ENCODE results near the gene REEP3.

DNA sequence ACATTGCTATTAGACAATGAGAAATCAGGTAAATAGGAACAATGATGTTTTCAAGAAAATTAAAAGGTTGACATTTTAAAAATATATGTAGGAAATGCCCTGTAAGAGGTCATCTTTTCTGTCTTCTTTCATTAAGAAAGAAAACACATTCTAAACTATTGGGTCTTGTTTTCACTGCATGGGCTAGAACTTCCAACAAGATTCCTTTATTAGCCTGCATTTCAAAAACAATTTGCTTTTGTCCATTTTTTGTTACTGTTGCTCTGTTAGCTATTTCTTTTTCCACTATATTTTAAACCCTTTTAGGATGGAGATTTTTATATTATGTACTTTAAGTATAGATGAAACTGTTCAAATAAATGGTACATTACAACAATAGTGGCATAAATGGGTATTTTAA, 9.2 kb downstream of the REEP3 start:
- no peak for TF ChIP-seq EP300 (IDR thresholded peaks at IDR 0.05; ENCODE audit: borderline replicate concordance in 1 of 2, low read depth in 2 of 2, low read length in 2 of 2)
- no peak for TF ChIP-seq MAX (IDR thresholded peaks at IDR 0.05)
- TF ChIP-seq, protein P1, sequence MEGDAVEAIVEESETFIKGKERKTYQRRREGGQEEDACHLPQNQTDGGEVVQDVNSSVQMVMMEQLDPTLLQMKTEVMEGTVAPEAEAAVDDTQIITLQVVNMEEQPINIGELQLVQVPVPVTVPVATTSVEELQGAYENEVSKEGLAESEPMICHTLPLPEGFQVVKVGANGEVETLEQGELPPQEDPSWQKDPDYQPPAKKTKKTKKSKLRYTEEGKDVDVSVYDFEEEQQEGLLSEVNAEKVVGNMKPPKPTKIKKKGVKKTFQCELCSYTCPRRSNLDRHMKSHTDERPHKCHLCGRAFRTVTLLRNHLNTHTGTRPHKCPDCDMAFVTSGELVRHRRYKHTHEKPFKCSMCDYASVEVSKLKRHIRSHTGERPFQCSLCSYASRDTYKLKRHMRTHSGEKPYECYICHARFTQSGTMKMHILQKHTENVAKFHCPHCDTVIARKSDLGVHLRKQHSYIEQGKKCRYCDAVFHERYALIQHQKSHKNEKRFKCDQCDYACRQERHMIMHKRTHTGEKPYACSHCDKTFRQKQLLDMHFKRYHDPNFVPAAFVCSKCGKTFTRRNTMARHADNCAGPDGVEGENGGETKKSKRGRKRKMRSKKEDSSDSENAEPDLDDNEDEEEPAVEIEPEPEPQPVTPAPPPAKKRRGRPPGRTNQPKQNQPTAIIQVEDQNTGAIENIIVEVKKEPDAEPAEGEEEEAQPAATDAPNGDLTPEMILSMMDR (IDR thresholded peaks at IDR 0.05; ENCODE audit: control extremely low read depth in 1 of 3, insufficient read depth in 1 of 3, low read depth in 1 of 3, low read length in 3 of 3) = no peak
- TF ChIP-seq, protein P2, sequence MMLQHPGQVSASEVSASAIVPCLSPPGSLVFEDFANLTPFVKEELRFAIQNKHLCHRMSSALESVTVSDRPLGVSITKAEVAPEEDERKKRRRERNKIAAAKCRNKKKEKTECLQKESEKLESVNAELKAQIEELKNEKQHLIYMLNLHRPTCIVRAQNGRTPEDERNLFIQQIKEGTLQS (IDR thresholded peaks at IDR 0.05; ENCODE audit: insufficient read depth, low read depth, low read length) = no peak
- no peak for TF ChIP-seq EZH2 (IDR thresholded peaks at IDR 0.05; ENCODE audit: low read depth, low read length, severe bottlenecking)
- no peak for TF ChIP-seq CEBPB (IDR thresholded peaks at IDR 0.05; ENCODE audit: low read depth, low read length)
- TF ChIP-seq CHD7 (IDR thresholded peaks at IDR 0.05; ENCODE audit: insufficient replicate concordance, low read length) = no peak
- TF ChIP-seq POLR2A (IDR thresholded peaks at IDR 0.05; ENCODE audit: control extremely low read depth in 1 of 2, low read depth in 2 of 2, low read length in 2 of 2) = no peak
- TF ChIP-seq SIX5 (IDR thresholded peaks at IDR 0.05; ENCODE audit: low read depth, low read length) = no peak
- TF ChIP-seq JUN (IDR thresholded peaks at IDR 0.05; ENCODE audit: low read depth, low read length) = no peak
- no peak for TF ChIP-seq GTF2F1 (IDR thresholded peaks at IDR 0.05; ENCODE audit: borderline replicate concordance, low read depth, low read length)
- no peak for TF ChIP-seq MAFK (IDR thresholded peaks at IDR 0.05; ENCODE audit: low read depth, low read length)

Measured in H1 (cell line).